Subcutaneous adipose tissue (tissue), 4 donors: Measurements from ENCODE around the gene GLB1L2. TPM values are rescaled to one million over a fixed set of nuclear protein-coding genes. Genes with fewer than 3 reads are reported as not detected.

Experiments used
- CTCF ChIP-seq: fragments of 450-650 bp; IDR thresholded peaks from one replicate; pipeline ENCODE4 v1.5.1; 2016; ENCODE audit warnings: low read depth, mild to moderate bottlenecking, control low read depth, antibody characterized with exemption, moderate library complexity
- total RNA-seq, 4 donors: library from RNA; depleted of rRNA; stranded (reverse); fragments of >200 nt; gene quantifications; one replicate each; pipeline ENCODE4 v1.1.0, GENCODE V29; 2016

Gene GLB1L2
- total RNA-seq, 4 donors from 2014 or later: 0.49 to 2.4 (median 0.80) TPM

- TF ChIP-seq CTCF: no peak
Observed at GRCh38 chr11:134390706-134391569, 59.1 kb downstream of the GLB1L2 start.

GRCh38 chr11:134391656-134392055, 59.9 kb downstream of the GLB1L2 start:
- no peak for TF ChIP-seq CTCF

GRCh38 chr11:134392953-134393615, 61.3 kb downstream of the GLB1L2 start:
- TF ChIP-seq CTCF: no peak

- TF ChIP-seq CTCF: no peak
Observed at GRCh38 chr11:134393638-134394037, 61.9 kb downstream of the GLB1L2 start.

- TF ChIP-seq CTCF: no peak
Observed at GRCh38 chr11:134394311-134394710, 62.5 kb downstream of the GLB1L2 start.

GRCh38 chr11:134395002-134395401, 63.2 kb downstream of the GLB1L2 start:
- no peak for TF ChIP-seq CTCF

- no peak for TF ChIP-seq CTCF
Observed at GRCh38 chr11:134397304-134398078, 65.7 kb downstream of the GLB1L2 start.
